Measurements from ENCODE around the gene DOK1. TPM values are rescaled to one million over a fixed set of nuclear protein-coding genes. Genes with fewer than 3 reads are reported as not detected.
"Not testable (repeated sequence)": the region's sequence is repeated elsewhere in the genome, so short reads cannot be mapped to it uniquely, and the experiment has no call there.

The DOK1 gene
- total RNA-seq, 2 donors from 2014 or later = 7.9 to 12.4 TPM

GRCh38 chr2:74559912-74560311 lies 5.4 kb downstream of the DOK1 start:
- DNase-seq = no peak
- intact Hi-C loops (cut with DNase I) = no loop called here

GRCh38 chr2:74560591-74560990 lies 6.1 kb downstream of the DOK1 start:
- intact Hi-C loops (cut with DNase I) = no loop called here
- DNase-seq = no peak
- ATAC-seq = no peak

More at GRCh38 chr2:74559912-74560311, 5.4 kb downstream of the DOK1 start:
- ATAC-seq = no peak

GRCh38 chr2:74561022-74561421 lies 6.5 kb downstream of the DOK1 start:
- ATAC-seq; DNase-seq; intact Hi-C loops (cut with DNase I): not testable (repeated sequence)

- ATAC-seq (no peak), DNase-seq (no peak)
- intact Hi-C loops (cut with DNase I) = no loop called here
Observed at GRCh38 chr2:74562126-74562775, 7.7 kb downstream of the DOK1 start.

GRCh38 chr2:74564222-74564621 lies 9.7 kb downstream of the DOK1 start:
- ATAC-seq (peak; percentile 23 to 82), DNase-seq (no peak)
- intact Hi-C loops (cut with DNase I) = no loop called here

GRCh38 chr2:74566076-74566753 lies 11.7 kb downstream of the DOK1 start:
- no peak for ATAC-seq
- intact Hi-C loops (cut with DNase I) = no loop called here

GRCh38 chr2:74566754-74567085 lies 12.2 kb downstream of the DOK1 start:
- DNase-seq = no peak
- intact Hi-C loops (cut with DNase I) = no loop called here

More at GRCh38 chr2:74566076-74566753, 11.7 kb downstream of the DOK1 start:
- no peak for DNase-seq

GRCh38 chr2:74567881-74568280 lies 13.4 kb downstream of the DOK1 start:
- peak; percentile 73 to 75 for ATAC-seq
- no peak for DNase-seq
- intact Hi-C loops (cut with DNase I) = no loop called here

More at GRCh38 chr2:74566754-74567085, 12.2 kb downstream of the DOK1 start:
- peak; percentile 29 to 73 for ATAC-seq

- DNase-seq (no peak), ATAC-seq (no peak)
- intact Hi-C loops (cut with DNase I) = no loop called here
Observed at GRCh38 chr2:74569686-74570085, 15.2 kb downstream of the DOK1 start.

- DNase-seq (no peak), ATAC-seq (no peak)
- intact Hi-C loops (cut with DNase I) = no loop called here
Observed at GRCh38 chr2:74571058-74571457, 16.5 kb downstream of the DOK1 start.

GRCh38 chr2:74572178-74572925 lies 17.8 kb downstream of the DOK1 start:
- DNase-seq = no peak
- intact Hi-C loops (cut with DNase I) = no loop called here
- ATAC-seq = no peak

GRCh38 chr2:74573747-74574562 lies 19.4 kb downstream of the DOK1 start:
- DNase-seq (no peak), ATAC-seq (peak in 1 of 2 donors; percentile 19)
- intact Hi-C loops (cut with DNase I) = no loop called here

GRCh38 chr2:74575320-74575719 lies 20.8 kb downstream of the DOK1 start:
- intact Hi-C loops (cut with DNase I) = no loop called here
- DNase-seq (no peak), ATAC-seq (no peak)

GRCh38 chr2:74576211-74576862 lies 21.8 kb downstream of the DOK1 start:
- ATAC-seq = peak in 1 of 2 donors; percentile 15
- intact Hi-C loops (cut with DNase I) = no loop called here
- no peak for DNase-seq

- ATAC-seq = peak; percentile 84 to 87
- intact Hi-C loops (cut with DNase I) = no loop called here
- no peak for DNase-seq
Observed at GRCh38 chr2:74576863-74577229, 22.3 kb downstream of the DOK1 start.

- ATAC-seq (peak; percentile 64 to 87), DNase-seq (peak; percentile 38)
- intact Hi-C loops (cut with DNase I) = no loop called here
Observed at GRCh38 chr2:74577448-74577847, 22.9 kb downstream of the DOK1 start.

- DNase-seq = no peak
- no peak for ATAC-seq
- intact Hi-C loops (cut with DNase I) = no loop called here
Observed at GRCh38 chr2:74578408-74578807, 23.9 kb downstream of the DOK1 start.

- ATAC-seq = no peak
Observed at GRCh38 chr2:74581463-74581862, 26.9 kb downstream of the DOK1 start.

GRCh38 chr2:74582184-74582583 lies 27.7 kb downstream of the DOK1 start:
- DNase-seq = no peak
- intact Hi-C loops (cut with DNase I) = loop anchor here in 1 of 2 donors (10.0 kb wide), 1 partner anchor 97 kb away; the partner anchor contains the start of genes CCDC142 and TTC31
- no peak for ATAC-seq

More at GRCh38 chr2:74581463-74581862, 26.9 kb downstream of the DOK1 start:
- no peak for DNase-seq
- intact Hi-C loops (cut with DNase I) = loop anchor here in 1 of 2 donors (10.0 kb wide), 1 partner anchor 97 kb away; the partner anchor contains the start of genes CCDC142 and TTC31
